OCI-LY1 (cell line): ENCODE results near the gene PERCC1.

ENCODE experiments used
- H2AFZ ChIP-seq: fragments of 200-600 bp; sonication (generic), shearing (Covaris generic); 2 replicates; pipeline ENCODE4 v1.6.0; 2014; ENCODE audit warnings: antibody characterized with exemption, mild to moderate bottlenecking, low read length
- H3F3A ChIP-seq: fragments of 200-600 bp; sonication (generic), shearing (Covaris generic); 2 replicates; pipeline ENCODE4 v1.6.0; 2014; ENCODE audit warnings: mild to moderate bottlenecking, antibody characterized with exemption, low read length, moderate library complexity; ENCODE audit not compliant: insufficient read depth
- H3K27ac ChIP-seq: fragments of 200-600 bp; sonication (generic); 2 replicates; pipeline ENCODE4 v1.5.1; 2014; ENCODE audit warnings: low read length, mixed run types, mild to moderate bottlenecking, low read depth; ENCODE audit not compliant: poor library complexity, severe bottlenecking
- H3K27me3 ChIP-seq: fragments of 200-600 bp; sonication (generic); 2 replicates; pipeline ENCODE4 v1.6.0; 2014; ENCODE audit warnings: antibody characterized with exemption, mild to moderate bottlenecking, low read length, moderate library complexity; ENCODE audit not compliant: insufficient read depth
- H3K36me3 ChIP-seq: fragments of 200-600 bp; sonication (generic); 2 replicates; pipeline ENCODE4 v1.6.1; 2014; ENCODE audit warnings: mild to moderate bottlenecking, antibody characterized with exemption, low read length, moderate library complexity, mixed read lengths; ENCODE audit not compliant: insufficient read depth
- H3K4me1 ChIP-seq: fragments of 200-600 bp; sonication (generic); 2 replicates; pipeline ENCODE4 v1.5.1; 2014; ENCODE audit warnings: mild to moderate bottlenecking, low read length, moderate library complexity; ENCODE audit not compliant: insufficient read depth, severe bottlenecking
- H3K4me2 ChIP-seq: fragments of 200-600 bp; sonication (generic), shearing (Covaris generic); 2 replicates; pipeline ENCODE4 v1.6.1; 2014; ENCODE audit warnings: low read length
- H3K4me3 ChIP-seq: fragments of 200-600 bp; sonication (generic); 2 replicates; pipeline ENCODE4 v1.5.1; 2014; ENCODE audit warnings: low read length, low read depth, mild to moderate bottlenecking, mixed read lengths; ENCODE audit not compliant: poor library complexity, severe bottlenecking
- H3K79me2 ChIP-seq: fragments of 200-600 bp; shearing (Covaris generic); 2 replicates; pipeline ENCODE4 v1.6.1; 2016; ENCODE audit warnings: mixed run types, low read length, mixed read lengths; ENCODE audit not compliant: insufficient read depth
- H3K9ac ChIP-seq: fragments of 200-600 bp; sonication (generic), shearing (Covaris generic); 2 replicates; pipeline ENCODE4 v1.6.1; 2014; ENCODE audit warnings: mild to moderate bottlenecking, low read length, mixed read lengths
- H3K9me2 ChIP-seq: fragments of 200-600 bp; sonication (generic), shearing (Covaris generic); 2 replicates; pipeline ENCODE4 v1.6.1; 2014; ENCODE audit warnings: low read depth, mild to moderate bottlenecking, low read length, mixed read lengths
- H3K9me3 ChIP-seq: fragments of 200-600 bp; shearing (Covaris generic); 2 replicates; pipeline ENCODE4 v1.6.1; 2014; ENCODE audit warnings: low read length, mixed read lengths
- H4K20me1 ChIP-seq: fragments of 200-600 bp; sonication (generic), shearing (Covaris generic); 2 replicates; pipeline ENCODE4 v1.6.0; 2016; ENCODE audit warnings: mild to moderate bottlenecking, low read length; ENCODE audit not compliant: insufficient read depth
- CTCF ChIP-seq: fragments of 200-600 bp; sonication (generic), shearing (Covaris generic); IDR thresholded peaks from 2 replicates; pipeline ENCODE4 v1.5.1; 2017; ENCODE audit warnings: mild to moderate bottlenecking, antibody characterized with exemption, low read length, moderate library complexity, mixed read lengths
- EZH2 ChIP-seq: fragments of 200-600 bp; sonication (generic), shearing (Covaris generic); IDR thresholded peaks from 2 replicates; pipeline ENCODE4 v1.8.0; 2017; ENCODE audit warnings: borderline replicate concordance, mixed run types, mild to moderate bottlenecking, antibody characterized with exemption, low read length, moderate library complexity, mixed read lengths

PERCC1 gene

GRCh38 chr16:1420111-1420539 is 10.8 kb upstream of the PERCC1 start:
- Histone ChIP-seq H2AFZ (no peak overlapping the region), H3K27me3 (no peaks in the 10 kb centered on the region), H3K4me3 (peak overlapping the region; percentile 88), H3K4me1 (peaks cover 23% of the 10 kb centered on the region), H4K20me1 (no peaks in the 10 kb centered on the region), H3K9me2 (no peaks in the 10 kb centered on the region), H3K79me2 (peaks cover 11% of the 10 kb centered on the region), H3K36me3 (peaks cover 2% of the 10 kb centered on the region; the same call in 1 of the 2 replicates), H3F3A (peaks cover 6% of the 10 kb centered on the region), H3K27ac (peak overlapping the region; percentile 13), H3K9me3 (no peaks in the 10 kb centered on the region), H3K4me2 (peak overlapping the region; percentile 92), H3K9ac (peak overlapping the region; percentile 88)
- TF ChIP-seq CTCF (no peak), EZH2 (no peak)

- Histone ChIP-seq H3K79me2 (peaks cover 11% of the 10 kb centered on the region), H2AFZ (no peak overlapping the region), H3K9ac (no peak overlapping the region), H3K4me3 (no peak overlapping the region), H3K9me3 (no peaks in the 10 kb centered on the region), H4K20me1 (no peaks in the 10 kb centered on the region), H3K9me2 (no peaks in the 10 kb centered on the region), H3K27me3 (peaks cover 7% of the 10 kb centered on the region; the same call in 1 of the 2 replicates), H3K27ac (no peak overlapping the region), H3F3A (no peaks in the 10 kb centered on the region), H3K4me1 (peaks cover 23% of the 10 kb centered on the region), H3K4me2 (no peak overlapping the region), H3K36me3 (peaks cover 2% of the 10 kb centered on the region; the same call in 1 of the 2 replicates)
- TF ChIP-seq CTCF: no peak
- TF ChIP-seq EZH2: no peak
Observed at GRCh38 chr16:1422076-1422475, 8.8 kb upstream of the PERCC1 start.

GRCh38 chr16:1424028-1424427 is 6.8 kb upstream of the PERCC1 start:
- H3K4me3 ChIP-seq: no peak overlapping the region
- no peaks in the 10 kb centered on the region; the same call in 1 of the 2 replicates for H3K36me3 ChIP-seq
- TF ChIP-seq EZH2: no peak
- TF ChIP-seq CTCF: no peak
- H3K9me3 ChIP-seq: no peaks in the 10 kb centered on the region
- H3K27me3 ChIP-seq: peaks cover 17% of the 10 kb centered on the region
- H3K27ac ChIP-seq: no peak overlapping the region
- H3K4me1 ChIP-seq: peaks cover 16% of the 10 kb centered on the region
- H4K20me1 ChIP-seq: no peaks in the 10 kb centered on the region
- no peaks in the 10 kb centered on the region for H3K9me2 ChIP-seq
- peaks cover 11% of the 10 kb centered on the region for H3K79me2 ChIP-seq
- no peak overlapping the region for H3K4me2 ChIP-seq
- H2AFZ ChIP-seq: no peak overlapping the region
- H3K9ac ChIP-seq: no peak overlapping the region
- no peaks in the 10 kb centered on the region for H3F3A ChIP-seq
